GM21515 (cell line): ENCODE measurements around the gene CCL18.
"Not testable (repeated sequence)": the region's sequence is repeated elsewhere in the genome, so short reads cannot be mapped to it uniquely, and the experiment has no call there.

Source experiments
- ATAC-seq: cut with Tn5 transposase; IDR thresholded peaks from one replicate; pipeline ENCODE4 v1.9.1; 2021; ENCODE audit not compliant: unreplicated experiment

CCL18 gene

GRCh38 chr17:36070427-36070826 is 6.4 kb downstream of the CCL18 start:
- no peak for ATAC-seq

GRCh38 chr17:36071751-36072150 is 7.7 kb downstream of the CCL18 start:
- ATAC-seq, result no peak

- no peak for ATAC-seq
Measured at GRCh38 chr17:36072431-36073121, 8.5 kb downstream of the CCL18 start.

GRCh38 chr17:36074365-36074764 is 10.3 kb downstream of the CCL18 start:
- no peak for ATAC-seq

- not testable (repeated sequence) for ATAC-seq
Measured at GRCh38 chr17:36081681-36082471, 17.8 kb downstream of the CCL18 start.

GRCh38 chr17:36082482-36083120 is 18.5 kb downstream of the CCL18 start:
- not testable (repeated sequence) for ATAC-seq

- ATAC-seq, result not testable (repeated sequence)
Measured at GRCh38 chr17:36083691-36084090, 19.6 kb downstream of the CCL18 start.

GRCh38 chr17:36085765-36086164 is 21.7 kb downstream of the CCL18 start:
- no peak for ATAC-seq

GRCh38 chr17:36086791-36087190 is 22.7 kb downstream of the CCL18 start:
- no peak for ATAC-seq

GRCh38 chr17:36087471-36087870 is 23.4 kb downstream of the CCL18 start:
- not testable (repeated sequence) for ATAC-seq

- ATAC-seq, result not testable (repeated sequence)
Measured at GRCh38 chr17:36087897-36088572, 24.0 kb downstream of the CCL18 start.

- no peak for ATAC-seq
Measured at GRCh38 chr17:36088670-36089338, 24.7 kb downstream of the CCL18 start.

GRCh38 chr17:36089339-36089865 is 25.3 kb downstream of the CCL18 start:
- no peak for ATAC-seq

- peak; percentile 67 for ATAC-seq
Measured at GRCh38 chr17:36089888-36090836, 26.1 kb downstream of the CCL18 start, which contains the start of gene CCL3. Gene CCL3 (minus strand): TSS chr17:36090143. CDS start chr17:36090058, 85 bp downstream.

GRCh38 chr17:36092230-36092629 is 28.2 kb downstream of the CCL18 start:
- ATAC-seq, result no peak

GRCh38 chr17:36092715-36093114 is 28.6 kb downstream of the CCL18 start:
- ATAC-seq, result not testable (repeated sequence)

- no peak for ATAC-seq
Measured at GRCh38 chr17:36094232-36094631, 30.2 kb downstream of the CCL18 start.

GRCh38 chr17:36094746-36095145 is 30.7 kb downstream of the CCL18 start:
- no peak for ATAC-seq

- ATAC-seq, result no peak
Measured at GRCh38 chr17:36095992-36096391, 31.9 kb downstream of the CCL18 start.
